ENCODE measurements around the gene TRAPPC3. TPM values are rescaled to one million over a fixed set of nuclear protein-coding genes. Genes with fewer than 3 reads are reported as not detected.

TRAPPC3 gene
- total and polyA plus RNA-seq, 9 of the 15 experiments (the other 6 are each of a cell fraction or from before 2014, with no cell fraction given) = 20.6 to 141 (median 112) TPM

DNA sequence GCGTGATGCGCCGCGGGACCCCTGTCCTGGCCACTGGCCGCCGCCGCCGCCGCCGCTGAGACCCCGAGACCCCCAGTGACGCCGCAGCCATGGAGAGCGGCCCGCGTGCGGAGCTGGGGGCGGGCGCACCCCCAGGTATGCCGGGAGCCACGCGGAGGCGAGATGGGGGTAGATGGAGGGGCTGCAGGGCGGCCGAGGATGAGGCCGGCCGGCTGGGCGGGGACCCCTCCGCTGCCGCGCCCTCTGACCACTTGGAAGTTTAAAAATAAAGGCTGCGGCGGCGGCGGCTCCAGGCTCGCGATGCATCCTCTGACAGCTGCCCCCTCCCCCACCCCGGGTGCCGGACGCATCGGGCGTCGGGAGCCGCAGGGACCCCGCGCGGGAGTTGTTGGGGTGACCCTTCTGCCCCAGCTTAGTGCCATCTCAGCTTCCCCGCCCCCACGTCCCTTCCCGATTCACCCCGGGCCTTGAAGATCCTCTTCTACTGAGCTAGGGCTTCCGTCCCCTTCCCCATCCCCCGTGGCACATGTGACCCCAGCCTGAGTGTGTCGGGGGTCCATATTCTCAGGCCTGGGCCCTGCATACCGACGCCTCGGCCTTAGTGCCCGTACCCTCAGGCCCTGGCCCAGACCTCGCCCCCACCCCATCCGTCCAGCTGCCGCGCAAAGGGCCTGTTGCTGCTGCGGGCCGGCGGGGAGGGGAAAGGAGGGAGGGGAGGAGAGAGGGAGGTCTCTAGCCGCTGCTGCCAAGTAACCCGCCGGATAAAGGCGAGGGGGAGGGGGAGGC is 7.2 kb upstream of the TRAPPC3 start (continued):
- TF ChIP-seq SUPT5H (IDR thresholded peaks at IDR 0.05) (peak; percentile 62), HDAC1 (IDR thresholded peaks at IDR 0.05) (peak in 1 of 2 experiments; percentile 80; a peak in 1 of 4 replicates), ZNF561 (CRISPR knock-in tag; conservative IDR thresholded peaks at IDR 0.05) (no peak), PCBP1 (IDR thresholded peaks at IDR 0.05; ENCODE audit: low read depth, low read length, poor library complexity, severe bottlenecking) (peak; percentile 46), MAZ (CRISPR knock-in tag; conservative IDR thresholded peaks at IDR 0.05 in 1 of 2, IDR thresholded peaks at IDR 0.05 in 1 of 2) (peak; percentile 91 to 94; a peak in 3 of 4 replicates), TAF15 (IDR thresholded peaks at IDR 0.05; ENCODE audit: low read depth, low read length) (no peak), ZKSCAN1 (IDR thresholded peaks at IDR 0.05; ENCODE audit: low read depth, low read length) (0 out of 2 replicates have a peak, but pooled peaks have one; percentile 22), HLTF (IDR thresholded peaks at IDR 0.05) (0 out of 2 replicates have a peak, but pooled peaks have one; percentile 51), BCOR (IDR thresholded peaks at IDR 0.05) (peak; percentile 74), MCM7 (IDR thresholded peaks at IDR 0.05) (no peak), EGR1 (conservative IDR thresholded peaks at IDR 0.05) (peak; percentile 32), FUS (optimal IDR thresholded peaks at IDR 0.05; ENCODE audit: low read depth, low read length) (peak; percentile 76), RFX1 (IDR thresholded peaks at IDR 0.05) (no peak; the same call in 1 of the 2 replicates), CHD1 (IDR thresholded peaks at IDR 0.05; ENCODE audit: low read length) (peak; percentile 1), GABPA (tag; conservative IDR thresholded peaks at IDR 0.05; ENCODE audit: low read depth) (0 out of 2 replicates have a peak, but pooled peaks have one; percentile 28), ZNF583 (CRISPR knock-in tag; IDR thresholded peaks at IDR 0.05) (no peak), ZBTB7A (IDR thresholded peaks at IDR 0.05; ENCODE audit: borderline replicate concordance, control insufficient read depth, low read depth, low read length) (peak; percentile 94), SMC3 (conservative IDR thresholded peaks at IDR 0.05; ENCODE audit: insufficient read depth, low read depth, low read length) (0 out of 2 replicates have a peak, but pooled peaks have one; percentile 3), TRIM28 (IDR thresholded peaks at IDR 0.05) (no peak), ZNF511 (CRISPR knock-in tag; IDR thresholded peaks at IDR 0.05) (no peak)
- TF ChIP-seq, protein P1, sequence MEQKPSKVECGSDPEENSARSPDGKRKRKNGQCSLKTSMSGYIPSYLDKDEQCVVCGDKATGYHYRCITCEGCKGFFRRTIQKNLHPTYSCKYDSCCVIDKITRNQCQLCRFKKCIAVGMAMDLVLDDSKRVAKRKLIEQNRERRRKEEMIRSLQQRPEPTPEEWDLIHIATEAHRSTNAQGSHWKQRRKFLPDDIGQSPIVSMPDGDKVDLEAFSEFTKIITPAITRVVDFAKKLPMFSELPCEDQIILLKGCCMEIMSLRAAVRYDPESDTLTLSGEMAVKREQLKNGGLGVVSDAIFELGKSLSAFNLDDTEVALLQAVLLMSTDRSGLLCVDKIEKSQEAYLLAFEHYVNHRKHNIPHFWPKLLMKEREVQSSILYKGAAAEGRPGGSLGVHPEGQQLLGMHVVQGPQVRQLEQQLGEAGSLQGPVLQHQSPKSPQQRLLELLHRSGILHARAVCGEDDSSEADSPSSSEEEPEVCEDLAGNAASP (IDR thresholded peaks at IDR 0.05) = no peak
- TF ChIP-seq, protein P2, sequence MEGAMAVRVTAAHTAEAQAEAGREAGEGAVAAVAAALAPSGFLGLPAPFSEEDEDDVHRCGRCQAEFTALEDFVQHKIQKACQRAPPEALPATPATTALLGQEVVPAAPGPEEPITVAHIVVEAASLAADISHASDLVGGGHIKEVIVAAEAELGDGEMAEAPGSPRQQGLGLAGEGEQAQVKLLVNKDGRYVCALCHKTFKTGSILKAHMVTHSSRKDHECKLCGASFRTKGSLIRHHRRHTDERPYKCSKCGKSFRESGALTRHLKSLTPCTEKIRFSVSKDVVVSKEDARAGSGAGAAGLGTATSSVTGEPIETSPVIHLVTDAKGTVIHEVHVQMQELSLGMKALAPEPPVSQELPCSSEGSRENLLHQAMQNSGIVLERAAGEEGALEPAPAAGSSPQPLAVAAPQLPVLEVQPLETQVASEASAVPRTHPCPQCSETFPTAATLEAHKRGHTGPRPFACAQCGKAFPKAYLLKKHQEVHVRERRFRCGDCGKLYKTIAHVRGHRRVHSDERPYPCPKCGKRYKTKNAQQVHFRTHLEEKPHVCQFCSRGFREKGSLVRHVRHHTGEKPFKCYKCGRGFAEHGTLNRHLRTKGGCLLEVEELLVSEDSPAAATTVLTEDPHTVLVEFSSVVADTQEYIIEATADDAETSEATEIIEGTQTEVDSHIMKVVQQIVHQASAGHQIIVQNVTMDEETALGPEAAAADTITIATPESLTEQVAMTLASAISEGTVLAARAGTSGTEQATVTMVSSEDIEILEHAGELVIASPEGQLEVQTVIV (CRISPR knock-in tag; IDR thresholded peaks at IDR 0.05; ENCODE audit: borderline replicate concordance) = no peak
- TF ChIP-seq, protein P3, sequence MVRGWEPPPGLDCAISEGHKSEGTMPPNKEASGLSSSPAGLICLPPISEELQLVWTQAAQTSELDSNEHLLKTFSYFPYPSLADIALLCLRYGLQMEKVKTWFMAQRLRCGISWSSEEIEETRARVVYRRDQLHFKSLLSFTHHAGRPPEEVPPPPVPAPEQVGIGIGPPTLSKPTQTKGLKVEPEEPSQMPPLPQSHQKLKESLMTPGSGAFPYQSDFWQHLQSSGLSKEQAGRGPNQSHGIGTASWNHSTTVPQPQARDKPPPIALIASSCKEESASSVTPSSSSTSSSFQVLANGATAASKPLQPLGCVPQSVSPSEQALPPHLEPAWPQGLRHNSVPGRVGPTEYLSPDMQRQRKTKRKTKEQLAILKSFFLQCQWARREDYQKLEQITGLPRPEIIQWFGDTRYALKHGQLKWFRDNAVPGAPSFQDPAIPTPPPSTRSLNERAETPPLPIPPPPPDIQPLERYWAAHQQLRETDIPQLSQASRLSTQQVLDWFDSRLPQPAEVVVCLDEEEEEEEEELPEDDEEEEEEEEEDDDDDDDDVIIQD (CRISPR knock-in tag; IDR thresholded peaks at IDR 0.05) = 0 out of 2 replicates have a peak, but pooled peaks have one; percentile 53

All from K562 (cell line).